GM23338 (cell line): ENCODE data around the gene NELFCD. TPM values are rescaled to one million over a fixed set of nuclear protein-coding genes. Genes with fewer than 3 reads are reported as not detected.

Experiments
- ATAC-seq: fragments of 200-7000 bp; cut with Tn5 transposase; 3 replicates; pipeline ENCODE4 v1.9.1; 2020
- DNase-seq: peaks from one replicate; pipeline ENCODE4 v3.0.0-alpha.2; 2015; ENCODE audit warnings: low spot score
- H2AFZ ChIP-seq: fragments of 200-600 bp; sonication (generic); 2 replicates; pipeline ENCODE4 v1.8.0; 2016; ENCODE audit warnings: antibody characterized with exemption, mild to moderate bottlenecking, moderate library complexity
- H3F3A ChIP-seq: fragments of 200-600 bp; sonication (generic); replicated peaks from 2 replicates; pipeline ENCODE4 v1.8.0; 2017; ENCODE audit warnings: antibody characterized with exemption, mixed run types, low read depth
- H3K27ac ChIP-seq: fragments of 200-600 bp; sonication (generic); 2 replicates; pipeline ENCODE4 v1.6.1; 2016; ENCODE audit warnings: low read depth
- H3K27me3 ChIP-seq: fragments of 200-600 bp; sonication (generic); 2 replicates; pipeline ENCODE4 v1.8.0; 2016; ENCODE audit warnings: mild to moderate bottlenecking, mixed run types, moderate library complexity; ENCODE audit not compliant: insufficient read depth
- H3K36me3 ChIP-seq: fragments of 200-600 bp; sonication (generic); 2 replicates; pipeline ENCODE4 v1.8.0; 2016; ENCODE audit warnings: mild to moderate bottlenecking; ENCODE audit not compliant: insufficient read depth
- H3K4me1 ChIP-seq: fragments of 200-600 bp; sonication (generic); 2 replicates; pipeline ENCODE4 v1.8.0; 2016; ENCODE audit warnings: mild to moderate bottlenecking, moderate library complexity; ENCODE audit not compliant: insufficient read depth
- H3K4me2 ChIP-seq: fragments of 200-600 bp; sonication (generic); 2 replicates; pipeline ENCODE4 v1.7.1; 2017; ENCODE audit warnings: mixed run types
- H3K4me3 ChIP-seq: fragments of 200-600 bp; sonication (generic); 2 replicates; pipeline ENCODE4 v1.6.1; 2016; ENCODE audit warnings: mixed run types
- H3K79me2 ChIP-seq: fragments of 200-600 bp; sonication (generic); replicated peaks from 2 replicates; pipeline ENCODE4 v1.8.0; 2017; ENCODE audit warnings: mild to moderate bottlenecking; ENCODE audit not compliant: insufficient read depth
- H3K9me2 ChIP-seq: fragments of 200-600 bp; sonication (generic); 2 replicates; pipeline ENCODE4 v1.8.0; 2017; ENCODE audit not compliant: insufficient read depth
- H4K20me1 ChIP-seq: fragments of 200-600 bp; sonication (generic); replicated peaks from 2 replicates; pipeline ENCODE4 v1.8.0; 2017; ENCODE audit warnings: mild to moderate bottlenecking; ENCODE audit not compliant: insufficient read depth
- H3K27ac Mint-ChIP-seq: 2 replicates; pipeline ENCODE4 v1.8.0; 2020; ENCODE audit warnings: inconsistent platforms, mild to moderate bottlenecking, moderate library complexity, mixed read lengths
- H3K27me3 Mint-ChIP-seq: 3 replicates; pipeline ENCODE4 v1.8.0; 2022; ENCODE audit warnings: low read depth, mild to moderate bottlenecking, moderate library complexity, mixed read lengths, inconsistent platforms; ENCODE audit not compliant: insufficient read depth, poor library complexity
- H3K36me3 Mint-ChIP-seq: 3 replicates; pipeline ENCODE4 v1.8.0; 2021; ENCODE audit warnings: low read depth, mild to moderate bottlenecking, inconsistent platforms, moderate library complexity, mixed read lengths
- H3K4me1 Mint-ChIP-seq: 3 replicates; pipeline ENCODE4 v1.8.0; 2020; ENCODE audit warnings: mild to moderate bottlenecking, inconsistent platforms, mixed read lengths
- H3K4me3 Mint-ChIP-seq: 3 replicates; pipeline ENCODE4 v1.8.0; 2021; ENCODE audit warnings: moderate library complexity, mild to moderate bottlenecking, inconsistent platforms, mixed read lengths
- H3K9me3 Mint-ChIP-seq: 3 replicates; pipeline ENCODE4 v1.8.0; 2020; ENCODE audit warnings: moderate library complexity, mild to moderate bottlenecking, inconsistent platforms, mixed read lengths
- CREB1 ChIP-seq: fragments of 250-450 bp; sonication (Bioruptor Pico); IDR thresholded peaks from 2 replicates; pipeline ENCODE4 v1.5.0; 2020; ENCODE audit warnings: low read depth, mild to moderate bottlenecking, moderate library complexity
- EZH2 ChIP-seq: fragments of 200-600 bp; sonication (generic); IDR thresholded peaks from one replicate; pipeline ENCODE4 v1.8.0; 2017; ENCODE audit warnings: antibody characterized with exemption, mild to moderate bottlenecking, low read depth; ENCODE audit not compliant: unreplicated experiment
- EZH2phosphoT487 ChIP-seq: fragments of 200-600 bp; sonication (generic); IDR thresholded peaks from one replicate; pipeline ENCODE4 v1.8.1; 2018; ENCODE audit warnings: antibody characterized with exemption; ENCODE audit not compliant: unreplicated experiment
- POLR2AphosphoS5 ChIP-seq: IDR thresholded peaks from 2 replicates; pipeline ENCODE4 v1.6.1; 2016; ENCODE audit warnings: antibody characterized with exemption, low read depth
- STAT1 ChIP-seq: IDR thresholded peaks from one replicate; pipeline ENCODE4 v1.6.1; 2016; ENCODE audit warnings: antibody characterized with exemption; ENCODE audit not compliant: unreplicated experiment
- ZNF114 ChIP-seq: fragments of 250-450 bp; sonication (Bioruptor Pico); IDR thresholded peaks from 2 replicates; pipeline ENCODE4 v1.5.0; 2020; ENCODE audit warnings: mild to moderate bottlenecking, moderate library complexity
- ZNF331 ChIP-seq: fragments of 250-450 bp; sonication (Bioruptor Pico); IDR thresholded peaks from 2 replicates; pipeline ENCODE4 v1.5.0; 2020; ENCODE audit warnings: low read depth, mild to moderate bottlenecking, moderate library complexity
- polyA plus RNA-seq: library from polyadenylated mRNA; unstranded; fragments of >200 nt; fragmentation: Nextera tagmentation; extraction: Ambion mirVana; gene quantifications from 2 replicates; pipeline ENCODE4 v1.2.1, GENCODE V29; 2016
- total RNA-seq: library from RNA; depleted of rRNA; stranded (reverse); fragments of >200 nt; shearing (Covaris generic); gene quantifications from 2 replicates; pipeline ENCODE4 v1.2.3, GENCODE V29; 2014
- TF ChIP-seq, protein P1 (sequence below): fragments of 250-450 bp; sonication (Bioruptor Pico); IDR thresholded peaks from 2 replicates; pipeline ENCODE4 v1.5.0; 2020; ENCODE audit warnings: mild to moderate bottlenecking, moderate library complexity
- TF ChIP-seq, protein P2 (sequence below): IDR thresholded peaks from 2 replicates; pipeline ENCODE4 v1.6.1; 2016; ENCODE audit warnings: antibody characterized with exemption
- TF ChIP-seq, protein P3 (sequence below), 2 experiments: fragments of 200-600 bp in 1 of 2; sonication (generic) in 1 of 2; conservative IDR thresholded peaks; 2 replicates each; pipeline versions ENCODE4 v1.5.1 to v1.6.1; 2016 to 2017; ENCODE audit warnings: antibody characterized with exemption in 2 of 2, low read depth in 2 of 2, mild to moderate bottlenecking in 2 of 2, moderate library complexity in 1 of 2

NELFCD gene
- total and polyA plus RNA-seq, 2 experiments from 2014 or later = 52.9 to 75.8 TPM

DNA sequence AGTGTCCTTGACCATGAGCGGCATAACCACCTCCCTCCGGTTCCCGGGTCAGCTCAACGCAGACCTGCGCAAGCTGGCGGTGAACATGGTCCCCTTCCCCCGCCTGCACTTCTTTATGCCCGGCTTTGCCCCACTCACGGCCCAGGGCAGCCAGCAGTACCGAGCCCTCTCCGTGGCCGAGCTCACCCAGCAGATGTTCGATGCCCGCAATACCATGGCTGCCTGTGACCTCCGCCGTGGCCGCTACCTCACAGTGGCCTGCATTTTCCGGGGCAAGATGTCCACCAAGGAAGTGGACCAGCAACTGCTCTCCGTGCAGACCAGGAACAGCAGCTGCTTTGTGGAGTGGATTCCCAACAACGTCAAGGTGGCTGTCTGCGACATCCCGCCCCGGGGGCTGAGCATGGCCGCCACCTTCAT lies 43.1 kb downstream of the NELFCD start:
- no peak for DNase-seq
- no peak overlapping the region for H2AFZ ChIP-seq
- 0 out of 2 replicates have a peak, but pooled peaks cover 2% of the 10 kb centered on the region for H3F3A ChIP-seq
- no peaks in the 10 kb centered on the region for H3K27me3 ChIP-seq
- peaks cover 18% of the 10 kb centered on the region for H3K27me3 Mint-ChIP-seq
- peaks cover 24% of the 10 kb centered on the region for H3K79me2 ChIP-seq
- no peak overlapping the region for H3K27ac Mint-ChIP-seq
- peaks cover 23% of the 10 kb centered on the region; the same call in 1 of the 2 replicates for H3K36me3 ChIP-seq
- H3K4me2 ChIP-seq = no peak overlapping the region
- no peak overlapping the region for H3K4me3 Mint-ChIP-seq
- peaks cover 22% of the 10 kb centered on the region for H4K20me1 ChIP-seq
- TF ChIP-seq POLR2AphosphoS5 (no peak), ZNF114 (CRISPR knock-in tag) (no peak), ZNF331 (CRISPR knock-in tag) (no peak), EZH2phosphoT487 (no peak), CREB1 (CRISPR knock-in tag) (no peak), EZH2 (no peak), STAT1 (no peak)
- TF ChIP-seq, protein P1, sequence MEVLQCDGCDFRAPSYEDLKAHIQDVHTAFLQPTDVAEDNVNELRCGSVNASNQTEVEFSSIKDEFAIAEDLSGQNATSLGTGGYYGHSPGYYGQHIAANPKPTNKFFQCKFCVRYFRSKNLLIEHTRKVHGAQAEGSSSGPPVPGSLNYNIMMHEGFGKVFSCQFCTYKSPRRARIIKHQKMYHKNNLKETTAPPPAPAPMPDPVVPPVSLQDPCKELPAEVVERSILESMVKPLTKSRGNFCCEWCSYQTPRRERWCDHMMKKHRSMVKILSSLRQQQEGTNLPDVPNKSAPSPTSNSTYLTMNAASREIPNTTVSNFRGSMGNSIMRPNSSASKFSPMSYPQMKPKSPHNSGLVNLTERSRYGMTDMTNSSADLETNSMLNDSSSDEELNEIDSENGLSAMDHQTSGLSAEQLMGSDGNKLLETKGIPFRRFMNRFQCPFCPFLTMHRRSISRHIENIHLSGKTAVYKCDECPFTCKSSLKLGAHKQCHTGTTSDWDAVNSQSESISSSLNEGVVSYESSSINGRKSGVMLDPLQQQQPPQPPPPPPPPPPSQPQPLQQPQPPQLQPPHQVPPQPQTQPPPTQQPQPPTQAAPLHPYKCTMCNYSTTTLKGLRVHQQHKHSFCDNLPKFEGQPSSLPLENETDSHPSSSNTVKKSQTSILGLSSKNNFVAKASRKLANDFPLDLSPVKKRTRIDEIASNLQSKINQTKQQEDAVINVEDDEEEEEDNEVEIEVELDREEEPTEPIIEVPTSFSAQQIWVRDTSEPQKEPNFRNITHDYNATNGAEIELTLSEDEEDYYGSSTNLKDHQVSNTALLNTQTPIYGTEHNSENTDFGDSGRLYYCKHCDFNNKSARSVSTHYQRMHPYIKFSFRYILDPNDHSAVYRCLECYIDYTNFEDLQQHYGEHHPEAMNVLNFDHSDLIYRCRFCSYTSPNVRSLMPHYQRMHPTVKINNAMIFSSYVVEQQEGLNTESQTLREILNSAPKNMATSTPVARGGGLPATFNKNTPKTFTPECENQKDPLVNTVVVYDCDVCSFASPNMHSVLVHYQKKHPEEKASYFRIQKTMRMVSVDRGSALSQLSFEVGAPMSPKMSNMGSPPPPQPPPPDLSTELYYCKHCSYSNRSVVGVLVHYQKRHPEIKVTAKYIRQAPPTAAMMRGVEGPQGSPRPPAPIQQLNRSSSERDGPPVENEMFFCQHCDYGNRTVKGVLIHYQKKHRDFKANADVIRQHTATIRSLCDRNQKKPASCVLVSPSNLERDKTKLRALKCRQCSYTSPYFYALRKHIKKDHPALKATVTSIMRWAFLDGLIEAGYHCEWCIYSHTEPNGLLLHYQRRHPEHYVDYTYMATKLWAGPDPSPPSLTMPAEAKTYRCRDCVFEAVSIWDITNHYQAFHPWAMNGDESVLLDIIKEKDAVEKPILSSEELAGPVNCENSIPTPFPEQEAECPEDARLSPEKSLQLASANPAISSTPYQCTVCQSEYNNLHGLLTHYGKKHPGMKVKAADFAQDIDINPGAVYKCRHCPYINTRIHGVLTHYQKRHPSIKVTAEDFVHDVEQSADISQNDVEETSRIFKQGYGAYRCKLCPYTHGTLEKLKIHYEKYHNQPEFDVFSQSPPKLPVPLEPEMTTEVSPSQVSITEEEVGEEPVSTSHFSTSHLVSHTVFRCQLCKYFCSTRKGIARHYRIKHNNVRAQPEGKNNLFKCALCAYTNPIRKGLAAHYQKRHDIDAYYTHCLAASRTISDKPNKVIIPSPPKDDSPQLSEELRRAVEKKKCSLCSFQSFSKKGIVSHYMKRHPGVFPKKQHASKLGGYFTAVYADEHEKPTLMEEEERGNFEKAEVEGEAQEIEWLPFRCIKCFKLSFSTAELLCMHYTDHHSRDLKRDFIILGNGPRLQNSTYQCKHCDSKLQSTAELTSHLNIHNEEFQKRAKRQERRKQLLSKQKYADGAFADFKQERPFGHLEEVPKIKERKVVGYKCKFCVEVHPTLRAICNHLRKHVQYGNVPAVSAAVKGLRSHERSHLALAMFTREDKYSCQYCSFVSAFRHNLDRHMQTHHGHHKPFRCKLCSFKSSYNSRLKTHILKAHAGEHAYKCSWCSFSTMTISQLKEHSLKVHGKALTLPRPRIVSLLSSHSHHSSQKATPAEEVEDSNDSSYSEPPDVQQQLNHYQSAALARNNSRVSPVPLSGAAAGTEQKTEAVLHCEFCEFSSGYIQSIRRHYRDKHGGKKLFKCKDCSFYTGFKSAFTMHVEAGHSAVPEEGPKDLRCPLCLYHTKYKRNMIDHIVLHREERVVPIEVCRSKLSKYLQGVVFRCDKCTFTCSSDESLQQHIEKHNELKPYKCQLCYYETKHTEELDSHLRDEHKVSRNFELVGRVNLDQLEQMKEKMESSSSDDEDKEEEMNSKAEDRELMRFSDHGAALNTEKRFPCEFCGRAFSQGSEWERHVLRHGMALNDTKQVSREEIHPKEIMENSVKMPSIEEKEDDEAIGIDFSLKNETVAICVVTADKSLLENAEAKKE (CRISPR knock-in tag) = no peak
- TF ChIP-seq, protein P2, sequence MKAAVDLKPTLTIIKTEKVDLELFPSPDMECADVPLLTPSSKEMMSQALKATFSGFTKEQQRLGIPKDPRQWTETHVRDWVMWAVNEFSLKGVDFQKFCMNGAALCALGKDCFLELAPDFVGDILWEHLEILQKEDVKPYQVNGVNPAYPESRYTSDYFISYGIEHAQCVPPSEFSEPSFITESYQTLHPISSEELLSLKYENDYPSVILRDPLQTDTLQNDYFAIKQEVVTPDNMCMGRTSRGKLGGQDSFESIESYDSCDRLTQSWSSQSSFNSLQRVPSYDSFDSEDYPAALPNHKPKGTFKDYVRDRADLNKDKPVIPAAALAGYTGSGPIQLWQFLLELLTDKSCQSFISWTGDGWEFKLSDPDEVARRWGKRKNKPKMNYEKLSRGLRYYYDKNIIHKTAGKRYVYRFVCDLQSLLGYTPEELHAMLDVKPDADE = no peak
- TF ChIP-seq, protein P3, sequence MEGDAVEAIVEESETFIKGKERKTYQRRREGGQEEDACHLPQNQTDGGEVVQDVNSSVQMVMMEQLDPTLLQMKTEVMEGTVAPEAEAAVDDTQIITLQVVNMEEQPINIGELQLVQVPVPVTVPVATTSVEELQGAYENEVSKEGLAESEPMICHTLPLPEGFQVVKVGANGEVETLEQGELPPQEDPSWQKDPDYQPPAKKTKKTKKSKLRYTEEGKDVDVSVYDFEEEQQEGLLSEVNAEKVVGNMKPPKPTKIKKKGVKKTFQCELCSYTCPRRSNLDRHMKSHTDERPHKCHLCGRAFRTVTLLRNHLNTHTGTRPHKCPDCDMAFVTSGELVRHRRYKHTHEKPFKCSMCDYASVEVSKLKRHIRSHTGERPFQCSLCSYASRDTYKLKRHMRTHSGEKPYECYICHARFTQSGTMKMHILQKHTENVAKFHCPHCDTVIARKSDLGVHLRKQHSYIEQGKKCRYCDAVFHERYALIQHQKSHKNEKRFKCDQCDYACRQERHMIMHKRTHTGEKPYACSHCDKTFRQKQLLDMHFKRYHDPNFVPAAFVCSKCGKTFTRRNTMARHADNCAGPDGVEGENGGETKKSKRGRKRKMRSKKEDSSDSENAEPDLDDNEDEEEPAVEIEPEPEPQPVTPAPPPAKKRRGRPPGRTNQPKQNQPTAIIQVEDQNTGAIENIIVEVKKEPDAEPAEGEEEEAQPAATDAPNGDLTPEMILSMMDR (conservative IDR thresholded peaks at IDR 0.05; ENCODE audit: low read depth in 2 of 2) = no peak
- H3K4me3 ChIP-seq = no peak overlapping the region
- H3K4me1 ChIP-seq = peaks cover 15% of the 10 kb centered on the region
- no peak overlapping the region for H3K27ac ChIP-seq
- no peak for ATAC-seq
- no peaks in the 10 kb centered on the region for H3K9me3 Mint-ChIP-seq
- peaks cover 30% of the 10 kb centered on the region for H3K4me1 Mint-ChIP-seq
- H3K36me3 Mint-ChIP-seq = peaks cover 57% of the 10 kb centered on the region
- H3K9me2 ChIP-seq = no peaks in the 10 kb centered on the region
